IgD-negative memory B cell (primary cell): Measurements from ENCODE around the gene RNF145. TPM values are rescaled to one million over a fixed set of nuclear protein-coding genes. Genes with fewer than 3 reads are reported as not detected.
"Not testable (repeated sequence)": the region's sequence is repeated elsewhere in the genome, so short reads cannot be mapped to it uniquely, and the experiment has no call there.

Experiments used
- H3K27ac Mint-ChIP-seq, 3 donors: one replicate each; pipeline ENCODE4 v1.8.0; 2020 to 2022; ENCODE audit warnings: mild to moderate bottlenecking in 3 of 3, mixed read lengths in 3 of 3, moderate library complexity in 1 of 3
- H3K27me3 Mint-ChIP-seq: one replicate; pipeline ENCODE4 v1.8.0; 2021; ENCODE audit warnings: mixed read lengths
- H3K36me3 Mint-ChIP-seq: one replicate; pipeline ENCODE4 v1.8.0; 2020; ENCODE audit warnings: mild to moderate bottlenecking, mixed read lengths
- H3K4me1 Mint-ChIP-seq, 3 donors: one replicate each; pipeline ENCODE4 v1.8.0; 2020 to 2022; ENCODE audit warnings: mixed read lengths in 3 of 3, mild to moderate bottlenecking in 1 of 3
- H3K4me3 Mint-ChIP-seq, 4 donors: one replicate each; pipeline ENCODE4 v1.8.0; 2020 to 2022; ENCODE audit warnings: mild to moderate bottlenecking in 4 of 4, mixed read lengths in 4 of 4, moderate library complexity in 3 of 4
- H3K9me3 Mint-ChIP-seq, 3 donors: one replicate each; pipeline ENCODE4 v1.8.0; 2020 to 2021; ENCODE audit warnings: mixed read lengths in 3 of 3, mild to moderate bottlenecking in 1 of 3
- polyA plus RNA-seq: library from polyadenylated mRNA; unstranded; fragments of 300-500 nt; fragmentation: Illumina TruSeq; gene quantifications from one replicate; pipeline ENCODE4 v1.2.3, GENCODE V29; 2021

RNF145 gene
- polyA plus RNA-seq, 1 donor from 2014 or later, result 15.6 TPM

DNA sequence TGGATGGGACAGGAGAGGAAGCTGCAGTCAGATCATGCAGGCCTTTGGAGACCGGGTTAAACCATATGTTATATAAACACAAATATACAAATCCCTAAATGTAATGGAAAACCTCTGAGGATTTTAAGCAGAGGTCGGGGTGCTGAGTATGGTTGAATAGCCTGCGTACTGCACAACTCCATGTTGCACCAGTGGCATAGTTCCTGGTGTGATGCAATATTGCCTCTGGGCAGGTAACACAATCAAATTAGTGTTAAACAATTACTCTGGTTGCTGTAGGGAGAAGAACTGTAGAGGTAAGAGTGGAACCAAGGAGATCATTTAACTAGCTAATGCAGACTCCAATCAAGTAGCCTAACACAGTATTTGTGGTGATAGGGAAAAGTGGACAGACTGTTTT is 21.3 kb upstream of the RNF145 start:
- no peaks in the 10 kb centered on the region for H3K9me3 Mint-ChIP-seq
- no peaks in the 10 kb centered on the region for H3K36me3 Mint-ChIP-seq
- H3K27me3 Mint-ChIP-seq, result no peaks in the 10 kb centered on the region
- no peaks in the 10 kb centered on the region for H3K4me1 Mint-ChIP-seq
- H3K27ac Mint-ChIP-seq, result no peak overlapping the region
- H3K4me3 Mint-ChIP-seq, result no peak overlapping the region

DNA sequence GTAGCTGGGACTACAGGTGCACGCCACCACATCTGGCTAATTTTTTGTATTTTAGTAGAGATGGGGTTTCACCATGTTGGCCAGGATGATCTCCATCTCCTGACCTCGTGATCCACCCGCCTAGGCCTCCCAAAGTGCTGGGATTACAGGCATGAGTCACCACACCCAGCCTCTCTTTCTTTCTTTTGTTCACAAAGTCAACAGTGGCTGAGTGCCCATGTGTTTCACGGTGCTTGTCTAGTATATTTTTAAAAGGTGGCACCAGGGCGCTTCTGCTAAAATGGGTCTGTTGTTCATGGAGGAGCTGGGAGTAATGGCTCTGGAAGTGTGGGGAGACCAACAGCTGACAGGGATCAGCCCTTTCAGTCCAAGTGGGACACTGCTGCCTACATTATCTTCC is 18.7 kb upstream of the RNF145 start:
- H3K9me3 Mint-ChIP-seq, H3K4me1 Mint-ChIP-seq, H3K27ac Mint-ChIP-seq, H3K27me3 Mint-ChIP-seq, H3K36me3 Mint-ChIP-seq, H3K4me3 Mint-ChIP-seq: not testable (repeated sequence)

DNA sequence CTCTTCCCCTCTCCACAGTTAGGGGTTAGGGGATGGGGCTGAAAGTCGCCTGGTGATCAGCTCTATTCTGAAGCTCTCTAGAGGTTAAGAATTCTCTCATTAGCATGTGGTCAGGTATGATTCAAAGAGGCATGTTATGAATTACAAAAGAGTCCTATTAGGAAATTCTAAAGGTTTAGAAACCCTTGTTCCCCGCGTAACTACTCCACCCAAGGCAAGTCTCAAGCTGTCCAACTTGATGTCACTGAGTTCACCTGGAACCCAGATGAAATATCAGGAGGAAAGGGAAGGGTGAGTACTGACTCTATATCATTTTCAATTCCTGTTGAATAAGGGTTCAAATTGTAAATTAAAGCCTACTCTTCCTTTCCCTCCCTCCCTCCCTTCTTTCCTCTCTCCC is 18.1 kb upstream of the RNF145 start:
- Mint-ChIP-seq H3K4me3 (no peak overlapping the region), H3K36me3 (peaks cover 3% of the 10 kb centered on the region)

DNA sequence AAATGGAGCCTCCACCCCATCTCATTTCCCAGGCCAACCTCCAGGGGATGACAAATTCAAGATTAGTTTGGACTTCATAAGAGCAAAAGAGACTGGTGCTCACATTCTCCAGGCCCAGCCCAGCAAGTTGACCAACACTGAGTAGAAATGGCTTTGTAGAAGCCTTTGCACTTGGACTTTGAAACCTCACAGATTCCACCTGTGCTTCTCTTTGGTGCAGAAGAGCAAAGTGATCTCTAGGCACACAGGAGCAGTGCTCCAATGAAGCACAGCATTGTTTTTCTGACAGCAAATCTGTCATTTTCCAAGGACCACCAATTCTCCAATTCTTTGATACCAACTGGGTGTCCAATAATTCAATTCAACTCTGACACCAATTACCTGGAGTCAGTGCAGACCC is 17.1 kb upstream of the RNF145 start:
- H3K4me1 Mint-ChIP-seq, result peaks cover 0 to 2% (median 0%) of the 10 kb centered on the region in 3 donors
- no peaks in the 10 kb centered on the region for H3K9me3 Mint-ChIP-seq
- no peaks in the 10 kb centered on the region for H3K27me3 Mint-ChIP-seq
- H3K27ac Mint-ChIP-seq, result no peak overlapping the region
- H3K4me3 Mint-ChIP-seq, result no peak overlapping the region
- peaks cover 3% of the 10 kb centered on the region for H3K36me3 Mint-ChIP-seq

More for the DNA sequence above, 18.1 kb upstream of the RNF145 start:
- Mint-ChIP-seq H3K9me3 (no peaks in the 10 kb centered on the region), H3K4me1 (peaks cover 0 to 2% (median 0%) of the 10 kb centered on the region in 3 donors), H3K27ac (no peak overlapping the region), H3K27me3 (no peaks in the 10 kb centered on the region)

DNA sequence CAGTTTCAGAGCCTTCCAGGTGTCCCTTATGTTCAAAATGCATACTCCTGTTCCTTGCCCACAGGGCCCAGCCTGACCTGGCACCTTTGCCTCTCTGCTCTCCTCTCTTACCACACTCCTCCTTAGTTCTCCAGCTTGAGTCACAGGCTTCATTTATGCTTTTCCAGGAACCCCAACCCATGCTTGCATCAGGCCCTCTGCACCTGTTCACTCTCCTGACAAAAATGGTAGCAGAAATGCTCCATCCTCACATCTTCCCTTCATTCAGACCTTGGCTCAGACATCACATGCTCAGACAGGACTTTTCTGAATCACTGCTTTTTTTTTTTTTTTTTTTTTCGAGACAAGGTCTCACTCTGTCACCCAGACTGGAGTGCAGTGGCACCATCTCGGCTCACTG is 15.1 kb upstream of the RNF145 start:
- H3K9me3 Mint-ChIP-seq, result no peaks in the 10 kb centered on the region
- no peak overlapping the region for H3K27ac Mint-ChIP-seq
- peaks cover 3% of the 10 kb centered on the region for H3K36me3 Mint-ChIP-seq
- peaks cover 0 to 2% (median 0%) of the 10 kb centered on the region in 3 donors for H3K4me1 Mint-ChIP-seq
- no peak overlapping the region for H3K4me3 Mint-ChIP-seq
- H3K27me3 Mint-ChIP-seq, result no peaks in the 10 kb centered on the region

DNA sequence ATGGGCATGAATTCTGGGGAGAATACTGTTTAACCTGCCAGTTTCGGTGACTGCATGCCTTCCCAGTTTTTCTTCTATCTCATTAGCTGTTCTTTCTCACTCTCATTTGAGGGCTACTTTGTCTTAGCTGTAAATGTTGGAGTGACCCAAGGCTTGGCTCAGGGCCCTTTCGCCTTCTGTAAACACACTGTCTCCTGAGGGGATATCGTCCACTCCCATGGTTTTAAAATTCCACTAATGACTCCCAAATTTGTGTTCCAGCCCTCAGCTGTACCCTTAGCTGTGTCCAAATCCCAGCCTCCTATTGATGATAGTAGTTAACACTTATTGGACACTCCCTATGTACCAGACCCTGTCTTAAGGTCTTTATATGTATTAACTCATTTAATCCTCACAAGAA is 14.1 kb upstream of the RNF145 start:
- peaks cover 3% of the 10 kb centered on the region for H3K36me3 Mint-ChIP-seq
- no peaks in the 10 kb centered on the region for H3K9me3 Mint-ChIP-seq
- H3K27me3 Mint-ChIP-seq, result no peaks in the 10 kb centered on the region
- no peak overlapping the region for H3K4me3 Mint-ChIP-seq
- H3K27ac Mint-ChIP-seq, result no peak overlapping the region
- H3K4me1 Mint-ChIP-seq, result peaks cover 0 to 2% (median 0%) of the 10 kb centered on the region in 3 donors

DNA sequence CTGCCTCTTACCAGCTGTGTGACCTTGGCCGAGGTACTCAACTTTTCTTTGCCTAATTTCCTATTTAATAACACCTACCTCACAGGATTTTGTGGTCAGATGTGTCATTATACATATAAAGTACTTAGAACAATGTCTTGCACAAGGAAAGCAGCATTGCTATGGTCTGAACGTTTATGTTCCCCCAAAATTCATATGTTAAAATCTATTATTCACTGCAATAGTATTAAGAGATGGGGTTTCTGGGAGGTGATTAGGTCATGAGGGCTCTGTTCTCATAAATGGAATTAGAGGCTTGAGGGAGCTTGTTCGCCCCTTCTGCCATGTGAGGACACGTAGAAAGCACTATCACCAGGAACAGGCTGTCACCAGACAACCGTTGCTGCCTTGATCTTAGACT is 10.9 kb upstream of the RNF145 start:
- Mint-ChIP-seq H3K4me1 (peaks cover 0 to 2% (median 0%) of the 10 kb centered on the region in 3 donors), H3K27ac (no peak overlapping the region), H3K9me3 (no peaks in the 10 kb centered on the region), H3K27me3 (no peaks in the 10 kb centered on the region), H3K4me3 (no peak overlapping the region), H3K36me3 (peaks cover 3% of the 10 kb centered on the region)

DNA sequence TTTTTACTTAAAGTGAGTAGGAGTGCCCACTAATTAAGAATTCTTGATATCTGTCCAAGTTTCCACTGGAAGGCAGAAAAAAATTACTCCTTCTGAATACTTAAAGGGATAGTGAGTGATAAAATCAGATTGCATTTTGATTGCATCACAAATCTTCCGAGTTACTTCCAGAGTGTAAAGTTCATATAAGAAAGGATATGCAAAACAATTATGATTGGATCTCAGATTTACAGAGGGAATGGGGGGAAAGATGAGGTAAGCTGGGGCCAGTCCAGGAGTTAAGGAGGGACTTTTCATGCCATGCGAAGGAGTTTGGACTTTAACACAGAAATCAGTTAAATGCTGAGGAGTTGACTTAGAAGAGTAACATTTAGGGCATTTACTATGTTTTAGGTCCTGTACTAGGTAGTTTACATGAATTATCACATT is 9.3 kb upstream of the RNF145 start:
- Mint-ChIP-seq H3K27ac (no peak overlapping the region), H3K27me3 (no peaks in the 10 kb centered on the region), H3K36me3 (peaks cover 1% of the 10 kb centered on the region), H3K9me3 (no peaks in the 10 kb centered on the region), H3K4me1 (no peaks in the 10 kb centered on the region), H3K4me3 (no peak overlapping the region)

DNA sequence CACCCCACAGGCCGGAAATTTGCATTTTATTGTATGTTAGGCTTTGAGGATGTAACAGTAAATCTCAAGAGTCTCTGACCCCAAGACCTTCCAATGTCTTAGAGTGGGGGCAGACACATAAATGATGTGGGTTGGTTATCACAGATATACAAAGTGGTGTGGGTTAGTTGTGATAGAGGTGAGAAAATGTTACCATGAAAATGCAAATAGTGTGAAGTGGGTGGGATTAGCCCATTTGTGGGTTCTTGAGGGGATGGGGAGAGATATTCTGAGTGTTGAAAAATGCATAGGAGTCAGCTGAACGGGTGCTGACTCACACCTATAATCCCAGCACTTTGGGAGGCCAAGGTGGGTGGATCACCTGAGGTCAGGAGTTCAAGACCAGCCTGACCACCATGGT is 7.9 kb upstream of the RNF145 start:
- Mint-ChIP-seq H3K27ac (no peak overlapping the region), H3K27me3 (no peaks in the 10 kb centered on the region), H3K36me3 (no peaks in the 10 kb centered on the region), H3K9me3 (no peaks in the 10 kb centered on the region), H3K4me3 (no peak overlapping the region), H3K4me1 (no peaks in the 10 kb centered on the region)

DNA sequence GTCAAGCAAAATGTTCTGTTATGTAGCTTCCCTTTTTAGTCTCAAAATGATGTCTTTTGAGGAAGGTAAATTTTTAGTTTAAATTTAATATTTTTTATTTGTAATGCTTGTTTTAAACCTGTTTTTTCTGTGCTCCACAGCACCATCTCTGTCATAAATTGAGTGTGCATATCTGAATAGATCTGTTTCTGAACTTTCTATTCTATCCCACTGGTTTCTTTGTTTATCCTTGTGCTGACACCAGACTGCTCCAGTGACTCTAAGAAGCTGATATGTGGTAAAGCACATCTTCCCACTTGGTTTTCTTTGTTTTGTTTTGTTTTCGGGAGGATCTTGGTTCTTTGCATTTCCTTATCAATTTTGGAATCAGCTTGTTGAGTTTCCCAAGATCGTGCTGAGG is 7.1 kb upstream of the RNF145 start:
- no peak overlapping the region for H3K27ac Mint-ChIP-seq
- no peaks in the 10 kb centered on the region for H3K9me3 Mint-ChIP-seq
- H3K27me3 Mint-ChIP-seq, result no peaks in the 10 kb centered on the region
- no peak overlapping the region for H3K4me3 Mint-ChIP-seq
- peaks cover 0 to 1% (median 0%) of the 10 kb centered on the region in 3 donors for H3K4me1 Mint-ChIP-seq
- no peaks in the 10 kb centered on the region for H3K36me3 Mint-ChIP-seq

DNA sequence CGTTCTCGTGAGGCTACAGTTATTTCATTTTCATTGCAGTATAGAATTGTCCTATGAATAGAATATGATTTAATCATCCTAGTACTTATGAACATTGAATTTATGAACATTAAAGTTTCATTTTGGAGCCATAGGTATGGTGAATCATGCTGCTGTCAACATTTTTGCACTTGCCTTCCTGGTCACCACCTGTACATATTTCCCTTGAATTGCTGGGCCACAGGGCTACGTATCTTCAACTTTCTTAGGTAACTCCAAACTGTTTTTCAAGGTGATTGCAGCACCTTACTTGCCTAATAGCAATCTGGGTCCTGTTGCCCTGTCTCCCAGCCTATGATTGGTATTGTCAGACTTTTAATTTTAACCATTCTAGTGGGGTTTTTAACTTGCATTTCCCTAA is 6.5 kb upstream of the RNF145 start:
- Mint-ChIP-seq H3K27ac (no peak overlapping the region), H3K27me3 (no peaks in the 10 kb centered on the region), H3K36me3 (no peaks in the 10 kb centered on the region), H3K4me3 (no peak overlapping the region), H3K4me1 (peaks cover 0 to 1% (median 0%) of the 10 kb centered on the region in 3 donors), H3K9me3 (no peaks in the 10 kb centered on the region)

DNA sequence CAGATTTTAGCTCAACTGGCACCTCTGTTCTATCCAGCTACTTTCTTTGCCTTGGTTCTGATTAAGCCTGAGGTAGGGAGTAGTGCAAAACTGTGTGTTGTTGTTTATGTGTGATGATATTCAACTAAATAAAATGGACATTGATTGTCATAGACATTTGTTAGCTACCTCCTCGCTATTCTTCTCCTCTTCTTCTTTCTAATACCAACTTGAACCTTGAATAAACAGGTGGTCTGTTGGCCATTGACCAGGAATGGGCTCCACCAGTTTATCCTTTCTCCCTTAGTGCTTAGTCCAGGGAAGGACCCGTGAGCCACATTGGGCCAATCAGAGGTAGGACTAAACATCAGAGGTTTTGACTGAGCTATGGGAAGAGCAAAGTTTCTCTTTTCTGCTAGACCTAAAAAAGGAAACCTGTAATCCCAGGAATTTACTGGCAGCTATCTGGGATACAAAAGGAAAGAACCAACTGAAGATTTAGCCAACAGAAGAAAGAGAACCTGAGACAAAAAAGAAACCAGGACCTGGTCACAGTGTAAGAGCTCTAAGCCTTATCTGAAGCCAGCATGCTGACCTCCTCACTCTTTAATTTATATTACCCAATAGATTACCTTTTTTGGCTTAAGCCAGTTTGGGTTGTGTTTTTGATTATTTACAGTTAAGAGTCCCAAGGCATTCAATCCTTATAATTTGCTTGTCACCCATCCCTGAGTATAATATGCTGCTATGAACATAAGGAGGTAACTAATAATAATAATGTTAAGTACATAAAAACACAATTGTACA is 5.3 kb upstream of the RNF145 start:
- Mint-ChIP-seq H3K27ac (no peak overlapping the region), H3K4me1 (peaks cover 0 to 6% (median 3%) of the 10 kb centered on the region in 3 donors), H3K27me3 (no peaks in the 10 kb centered on the region), H3K4me3 (peak overlapping the region in 1 of 4 donors; percentile 42), H3K36me3 (no peaks in the 10 kb centered on the region), H3K9me3 (no peaks in the 10 kb centered on the region)

DNA sequence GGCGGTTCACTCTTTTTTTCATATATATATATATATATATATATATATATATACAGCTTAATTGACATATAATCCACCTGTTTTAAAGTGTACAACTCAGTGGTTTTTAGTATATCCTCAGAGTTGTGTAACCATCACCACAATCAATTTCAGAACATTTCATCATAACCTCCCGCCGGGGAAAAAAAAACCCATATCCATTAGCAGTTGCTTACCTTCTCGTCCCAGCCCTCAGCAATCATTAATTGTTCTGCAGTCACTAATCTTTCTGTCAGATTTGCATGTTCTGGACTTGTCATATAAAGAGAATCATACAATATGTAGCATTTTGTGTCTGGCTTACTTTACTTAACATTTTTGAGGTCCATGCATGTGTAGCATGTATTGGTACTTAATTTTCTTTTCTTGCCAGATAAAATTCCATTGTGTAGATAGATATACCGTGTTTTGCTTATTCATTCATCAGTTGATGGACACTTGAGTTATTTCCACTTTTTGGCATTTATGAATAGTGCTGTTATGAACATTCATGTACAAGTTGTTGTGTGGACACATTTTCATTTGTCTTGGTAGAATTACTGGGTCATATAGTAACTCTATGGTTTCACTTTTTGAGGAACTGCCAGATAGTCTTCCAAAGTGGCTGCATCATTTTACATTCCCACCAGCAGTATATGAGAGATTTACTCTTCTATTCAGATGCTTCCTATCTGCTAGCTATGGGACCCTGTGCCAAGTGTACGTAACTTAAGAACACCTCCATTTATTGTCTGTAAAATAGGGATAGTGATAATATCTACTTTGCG is 3.5 kb upstream of the RNF145 start:
- H3K9me3 Mint-ChIP-seq, result no peaks in the 10 kb centered on the region
- peak overlapping the region in 1 of 3 donors; percentile 25 for H3K27ac Mint-ChIP-seq
- no peaks in the 10 kb centered on the region for H3K27me3 Mint-ChIP-seq
- no peaks in the 10 kb centered on the region for H3K36me3 Mint-ChIP-seq
- H3K4me3 Mint-ChIP-seq, result peak overlapping the region in 1 of 4 donors; percentile 16
- peaks cover 4 to 10% (median 7%) of the 10 kb centered on the region in 3 donors for H3K4me1 Mint-ChIP-seq

DNA sequence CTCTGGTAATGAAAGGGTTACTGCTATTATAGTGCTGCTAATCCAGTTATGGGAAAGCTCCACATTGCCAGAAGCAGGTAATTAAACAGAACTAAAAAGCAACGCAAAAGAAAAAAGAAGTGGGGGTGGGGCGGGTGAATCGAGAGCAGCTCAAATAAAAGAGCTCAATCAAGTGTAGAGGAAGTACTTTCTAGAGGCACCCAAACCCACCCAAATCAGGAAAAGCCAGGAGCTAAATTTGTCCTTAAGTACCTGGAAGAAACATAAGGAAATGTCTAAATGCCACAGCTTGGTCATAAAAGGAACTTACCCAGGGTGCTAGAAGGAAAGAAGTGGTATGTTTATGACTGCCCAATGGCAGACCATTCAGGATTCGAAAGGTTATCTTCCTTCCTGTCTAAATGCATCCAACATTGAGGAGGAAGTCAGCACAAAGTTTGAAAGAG is 2.4 kb upstream of the RNF145 start:
- Mint-ChIP-seq H3K27me3 (no peaks in the 10 kb centered on the region), H3K36me3 (no peaks in the 10 kb centered on the region), H3K4me1 (peaks cover 14 to 17% (median 15%) of the 10 kb centered on the region in 3 donors), H3K27ac (peak overlapping the region in 1 of 3 donors; percentile 25), H3K9me3 (no peaks in the 10 kb centered on the region), H3K4me3 (peak overlapping the region in 1 of 4 donors; percentile 16)

DNA sequence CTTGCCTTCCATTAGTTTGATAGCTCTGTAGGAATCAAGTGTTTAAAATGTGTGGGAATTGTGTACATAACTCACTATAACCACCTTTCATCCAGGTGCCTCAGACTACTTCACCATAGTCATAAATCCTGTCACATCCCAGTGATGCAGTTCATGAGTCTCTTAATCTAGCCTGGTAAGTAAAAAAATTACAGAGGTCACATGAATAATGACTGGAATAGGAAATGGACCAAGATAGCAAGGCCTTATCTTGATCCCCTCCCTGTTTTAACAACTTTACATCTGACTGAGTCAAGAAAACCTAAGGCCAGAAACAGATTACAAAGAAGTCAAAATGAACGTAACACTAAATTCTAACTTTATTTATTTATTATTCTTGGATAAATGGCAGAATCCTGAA is 1.5 kb upstream of the RNF145 start:
- Mint-ChIP-seq H3K36me3 (no peaks in the 10 kb centered on the region), H3K4me3 (peak overlapping the region; percentile 88 to 97 (median 93)), H3K27me3 (no peaks in the 10 kb centered on the region), H3K4me1 (peaks cover 23 to 26% (median 24%) of the 10 kb centered on the region in 3 donors), H3K9me3 (no peaks in the 10 kb centered on the region), H3K27ac (peak overlapping the region in 1 of 3 donors; percentile 84)
